Activated T-helper 9 cell treated with anti-CD3 and anti-CD28 coated beads, Interleukin-2, amount 50 U/mL, for 16 hours (primary cell): ENCODE measurements around the gene CADM3.

Experiments
- DNase-seq: peaks from one replicate; pipeline ENCODE4 v3.0.0-alpha.2; 2020; ENCODE audit warnings: low read depth

CADM3 gene

GRCh38 chr1:159207080-159207479 lies 35.7 kb downstream of the CADM3 start:
- no peak for DNase-seq

GRCh38 chr1:159207774-159208173 lies 36.4 kb downstream of the CADM3 start:
- no peak for DNase-seq

- DNase-seq, result no peak
Observed at GRCh38 chr1:159208175-159208825, 36.9 kb downstream of the CADM3 start.

GRCh38 chr1:159209061-159209460 lies 37.6 kb downstream of the CADM3 start:
- no peak for DNase-seq

- DNase-seq, result peak; percentile 25
Observed at GRCh38 chr1:159211331-159212136, 40.1 kb downstream of the CADM3 start.

- no peak for DNase-seq
Observed at GRCh38 chr1:159212596-159212995, 41.2 kb downstream of the CADM3 start.

- peak; percentile 5 for DNase-seq
Observed at GRCh38 chr1:159214149-159214760, 42.8 kb downstream of the CADM3 start.

GRCh38 chr1:159218649-159219636 lies 47.5 kb downstream of the CADM3 start:
- no peak for DNase-seq

GRCh38 chr1:159222075-159222865 lies 50.9 kb downstream of the CADM3 start:
- DNase-seq, result no peak

GRCh38 chr1:159223004-159223403 lies 51.6 kb downstream of the CADM3 start:
- no peak for DNase-seq

GRCh38 chr1:159228554-159228953 lies 57.1 kb downstream of the CADM3 start:
- no peak for DNase-seq

GRCh38 chr1:159229260-159229885 lies 58.0 kb downstream of the CADM3 start:
- DNase-seq, result no peak

GRCh38 chr1:159229896-159230295 lies 58.5 kb downstream of the CADM3 start:
- no peak for DNase-seq

GRCh38 chr1:159239551-159240220 lies 68.3 kb downstream of the CADM3 start:
- DNase-seq, result no peak

GRCh38 chr1:159247266-159247665 lies 75.9 kb downstream of the CADM3 start:
- DNase-seq, result no peak

- no peak for DNase-seq
Observed at GRCh38 chr1:159248311-159248710, 76.9 kb downstream of the CADM3 start.

- DNase-seq, result no peak
Observed at GRCh38 chr1:159250638-159251216, 79.3 kb downstream of the CADM3 start.
